ENCODE data around the gene C3orf49.

The C3orf49 gene

GRCh38 chr3:63864008-63864964 lies 45.2 kb downstream of the C3orf49 start:
- peaks cover 7% of the 10 kb centered on the region for H3K36me3 Mint-ChIP-seq
- peak overlapping the region; percentile 91 for H3K4me3 Mint-ChIP-seq
- H3K27ac Mint-ChIP-seq, result peak overlapping the region; percentile 94
- no peaks in the 10 kb centered on the region for H3K27me3 Mint-ChIP-seq
- H3K4me1 Mint-ChIP-seq (ENCODE audit: low read depth), result peaks cover 61% of the 10 kb centered on the region
- H3K9me3 Mint-ChIP-seq (ENCODE audit: low read depth), result no peaks in the 10 kb centered on the region

DNA sequence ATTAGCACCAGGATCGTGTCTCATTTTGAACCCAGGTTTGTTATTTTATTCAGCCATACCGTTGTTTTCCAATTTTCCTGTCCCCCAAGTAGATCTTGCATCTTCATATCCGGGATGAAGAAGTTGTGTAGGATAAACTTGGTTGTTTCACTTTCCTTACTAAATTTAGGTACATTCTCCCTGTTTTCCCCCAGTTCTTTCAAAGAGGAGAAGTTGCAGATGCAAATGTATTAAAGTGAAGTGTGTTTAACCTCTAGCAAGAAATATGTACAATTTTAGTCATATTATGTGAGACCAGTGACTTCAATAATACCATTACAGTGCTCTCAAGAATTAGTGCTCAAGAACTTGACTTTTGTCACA lies 45.8 kb downstream of the C3orf49 start:
- Mint-ChIP-seq H3K27ac (peak overlapping the region; percentile 94), H3K36me3 (peaks cover 7% of the 10 kb centered on the region), H3K27me3 (no peaks in the 10 kb centered on the region), H3K9me3 (ENCODE audit: low read depth) (no peaks in the 10 kb centered on the region), H3K4me3 (peak overlapping the region; percentile 91), H3K4me1 (ENCODE audit: low read depth) (peaks cover 61% of the 10 kb centered on the region)

DNA sequence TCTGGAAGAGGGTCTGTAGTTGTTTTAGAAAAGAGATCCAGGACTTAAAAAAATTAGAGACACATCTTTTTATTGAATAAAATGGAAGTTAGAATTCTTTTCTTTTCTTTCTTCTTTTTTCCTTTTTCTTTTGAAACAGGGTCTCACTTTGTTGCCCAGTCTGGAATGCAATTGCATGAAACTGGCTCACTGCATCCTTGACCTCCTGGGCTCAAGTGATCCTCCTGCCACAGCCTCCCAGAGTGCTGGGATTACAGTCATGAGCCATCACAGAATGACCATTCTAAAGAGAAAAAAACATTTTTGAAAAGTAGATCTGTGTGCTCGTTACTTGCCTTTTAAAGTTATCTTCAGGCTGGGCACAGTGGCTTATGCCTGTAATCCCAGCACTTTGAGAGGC lies 48.1 kb downstream of the C3orf49 start:
- Mint-ChIP-seq H3K4me3 (no peak overlapping the region), H3K27ac (peak overlapping the region; percentile 58), H3K27me3 (no peaks in the 10 kb centered on the region), H3K4me1 (ENCODE audit: low read depth) (peaks cover 60% of the 10 kb centered on the region), H3K36me3 (peaks cover 7% of the 10 kb centered on the region), H3K9me3 (ENCODE audit: low read depth) (no peaks in the 10 kb centered on the region)

- no peaks in the 10 kb centered on the region for H3K27me3 Mint-ChIP-seq
- peaks cover 5% of the 10 kb centered on the region for H3K36me3 Mint-ChIP-seq
- H3K4me3 Mint-ChIP-seq, result no peak overlapping the region
- peaks cover 62% of the 10 kb centered on the region for H3K4me1 Mint-ChIP-seq (ENCODE audit: low read depth)
- H3K9me3 Mint-ChIP-seq (ENCODE audit: low read depth), result no peaks in the 10 kb centered on the region
- no peak overlapping the region for H3K27ac Mint-ChIP-seq
Measured at GRCh38 chr3:63869940-63870614, 51.0 kb downstream of the C3orf49 start.

DNA sequence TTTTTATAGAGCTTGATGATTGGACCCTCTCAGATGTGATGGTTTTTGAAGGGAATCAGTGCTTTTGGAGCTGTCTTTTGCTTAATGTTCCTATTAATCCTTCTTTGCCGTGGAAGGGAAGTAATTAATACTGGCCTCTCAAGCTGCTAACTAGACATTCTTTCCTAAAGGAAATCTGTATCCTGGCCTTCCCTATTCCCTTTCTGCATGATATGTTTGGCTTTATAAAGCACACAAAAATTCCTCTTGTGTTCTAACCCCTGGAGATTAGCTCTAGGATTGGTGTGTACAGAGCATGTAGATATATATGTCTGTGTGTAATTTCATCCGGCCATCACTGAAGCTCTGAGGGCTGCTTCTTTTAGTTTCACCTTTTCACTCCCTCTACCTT lies 51.5 kb downstream of the C3orf49 start:
- no peak overlapping the region for H3K27ac Mint-ChIP-seq
- H3K4me1 Mint-ChIP-seq (ENCODE audit: low read depth), result peaks cover 63% of the 10 kb centered on the region
- H3K27me3 Mint-ChIP-seq, result no peaks in the 10 kb centered on the region
- no peak overlapping the region for H3K4me3 Mint-ChIP-seq
- H3K9me3 Mint-ChIP-seq (ENCODE audit: low read depth), result no peaks in the 10 kb centered on the region
- peaks cover 2% of the 10 kb centered on the region for H3K36me3 Mint-ChIP-seq

- Mint-ChIP-seq H3K4me3 (no peak overlapping the region), H3K36me3 (no peaks in the 10 kb centered on the region), H3K4me1 (ENCODE audit: low read depth) (peaks cover 70% of the 10 kb centered on the region), H3K27ac (no peak overlapping the region), H3K9me3 (ENCODE audit: low read depth) (no peaks in the 10 kb centered on the region), H3K27me3 (no peaks in the 10 kb centered on the region)
Measured at GRCh38 chr3:63872135-63872924, 53.2 kb downstream of the C3orf49 start.

- H3K4me1 Mint-ChIP-seq (ENCODE audit: low read depth), result peaks cover 73% of the 10 kb centered on the region
- H3K27ac Mint-ChIP-seq, result no peak overlapping the region
- H3K9me3 Mint-ChIP-seq (ENCODE audit: low read depth), result no peaks in the 10 kb centered on the region
- no peaks in the 10 kb centered on the region for H3K27me3 Mint-ChIP-seq
- no peaks in the 10 kb centered on the region for H3K36me3 Mint-ChIP-seq
- no peak overlapping the region for H3K4me3 Mint-ChIP-seq
Measured at GRCh38 chr3:63874769-63875168, 55.7 kb downstream of the C3orf49 start.

DNA sequence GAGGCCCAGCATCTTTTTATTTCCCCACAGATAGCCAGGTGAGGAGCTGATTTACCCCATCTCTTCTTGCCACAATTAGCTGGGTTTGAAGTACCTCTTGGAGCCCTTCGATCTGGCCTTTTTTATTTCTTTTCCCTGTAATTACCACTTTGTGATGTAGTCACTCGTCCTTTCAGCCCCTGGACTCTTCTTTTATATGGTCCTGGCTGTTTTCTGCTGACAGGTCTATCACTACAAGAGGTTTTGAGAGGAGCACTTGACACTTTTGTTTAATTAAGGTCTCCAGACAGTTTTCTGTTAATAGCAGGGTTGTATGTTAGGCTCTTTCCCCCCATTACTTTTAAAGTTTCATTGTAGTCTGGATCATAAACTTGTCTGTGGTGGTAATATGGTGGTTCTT lies 56.4 kb downstream of the C3orf49 start:
- Mint-ChIP-seq H3K4me1 (ENCODE audit: low read depth) (peaks cover 70% of the 10 kb centered on the region), H3K9me3 (ENCODE audit: low read depth) (no peaks in the 10 kb centered on the region), H3K36me3 (peaks cover under 1% of the 10 kb centered on the region), H3K4me3 (no peak overlapping the region), H3K27ac (peak overlapping the region; percentile 2), H3K27me3 (no peaks in the 10 kb centered on the region)

DNA sequence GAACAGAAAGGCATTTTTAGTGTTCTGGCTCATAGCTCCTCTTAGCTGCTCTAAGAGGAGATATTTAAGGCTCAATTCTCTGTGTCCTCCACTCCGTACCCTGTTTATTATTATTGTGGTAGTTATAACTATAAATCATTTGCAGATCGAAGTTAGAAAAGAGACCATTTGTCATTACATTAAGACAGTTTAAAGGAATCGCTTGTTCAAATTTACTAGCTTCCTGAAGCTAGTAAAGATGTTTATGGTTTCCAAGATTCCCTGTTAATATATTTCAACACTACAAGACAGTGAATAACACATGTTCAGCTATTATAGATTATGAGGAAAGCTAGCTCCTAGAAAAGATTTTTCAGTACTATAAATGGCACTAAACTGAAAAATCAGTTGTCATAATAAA lies 57.2 kb downstream of the C3orf49 start:
- H3K27ac Mint-ChIP-seq, result no peak overlapping the region
- peaks cover 72% of the 10 kb centered on the region for H3K4me1 Mint-ChIP-seq (ENCODE audit: low read depth)
- H3K36me3 Mint-ChIP-seq, result peaks cover 3% of the 10 kb centered on the region

DNA sequence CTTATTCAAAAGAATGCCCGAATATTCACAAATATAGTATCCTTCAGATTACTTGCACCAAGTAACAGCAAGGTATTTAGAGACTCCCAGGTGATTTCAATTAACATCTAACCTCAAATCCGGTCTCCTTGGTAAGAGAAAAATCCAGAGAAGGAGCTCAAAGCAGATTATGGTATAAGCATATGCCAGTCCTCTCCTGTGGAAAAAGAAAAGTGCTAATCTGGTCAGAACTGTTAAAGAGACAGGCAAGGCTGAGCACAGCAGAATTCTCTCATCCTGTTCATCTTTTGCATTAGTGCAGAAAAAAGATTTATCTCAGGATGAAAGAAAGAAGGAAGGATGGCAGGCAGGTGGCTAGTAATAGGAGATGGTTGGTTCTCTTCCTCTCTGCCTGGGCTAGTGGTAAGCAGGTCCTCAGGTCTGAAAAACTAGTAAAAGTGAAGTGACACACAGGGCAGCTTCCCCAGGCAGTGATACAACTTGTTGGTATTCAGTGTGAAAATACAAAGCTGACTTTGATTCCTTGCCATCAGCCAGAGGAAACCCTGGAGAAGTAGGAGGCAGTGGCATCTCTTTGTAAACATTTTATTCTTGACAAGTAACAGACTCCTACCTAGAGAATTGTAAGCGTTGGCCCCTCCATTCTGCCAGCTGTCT lies 58.8 kb downstream of the C3orf49 start:
- H3K9me3 Mint-ChIP-seq (ENCODE audit: low read depth), result no peaks in the 10 kb centered on the region
- H3K36me3 Mint-ChIP-seq, result peaks cover 3% of the 10 kb centered on the region
- H3K27ac Mint-ChIP-seq, result no peak overlapping the region
- peak overlapping the region; percentile 3 for H3K4me3 Mint-ChIP-seq
- peaks cover 61% of the 10 kb centered on the region for H3K4me1 Mint-ChIP-seq (ENCODE audit: low read depth)
- H3K27me3 Mint-ChIP-seq, result no peaks in the 10 kb centered on the region

More for the DNA sequence above, 57.2 kb downstream of the C3orf49 start:
- Mint-ChIP-seq H3K4me3 (no peak overlapping the region), H3K9me3 (ENCODE audit: low read depth) (no peaks in the 10 kb centered on the region), H3K27me3 (no peaks in the 10 kb centered on the region)

- Mint-ChIP-seq H3K27ac (peak overlapping the region; percentile 1), H3K4me1 (ENCODE audit: low read depth) (peaks cover 61% of the 10 kb centered on the region), H3K4me3 (peak overlapping the region; percentile 3), H3K36me3 (peaks cover 3% of the 10 kb centered on the region), H3K9me3 (ENCODE audit: low read depth) (no peaks in the 10 kb centered on the region), H3K27me3 (no peaks in the 10 kb centered on the region)
Measured at GRCh38 chr3:63878394-63879060, 59.4 kb downstream of the C3orf49 start.

GRCh38 chr3:63880653-63881052 lies 61.6 kb downstream of the C3orf49 start:
- Mint-ChIP-seq H3K4me1 (ENCODE audit: low read depth) (peaks cover 47% of the 10 kb centered on the region), H3K27ac (no peak overlapping the region)

DNA sequence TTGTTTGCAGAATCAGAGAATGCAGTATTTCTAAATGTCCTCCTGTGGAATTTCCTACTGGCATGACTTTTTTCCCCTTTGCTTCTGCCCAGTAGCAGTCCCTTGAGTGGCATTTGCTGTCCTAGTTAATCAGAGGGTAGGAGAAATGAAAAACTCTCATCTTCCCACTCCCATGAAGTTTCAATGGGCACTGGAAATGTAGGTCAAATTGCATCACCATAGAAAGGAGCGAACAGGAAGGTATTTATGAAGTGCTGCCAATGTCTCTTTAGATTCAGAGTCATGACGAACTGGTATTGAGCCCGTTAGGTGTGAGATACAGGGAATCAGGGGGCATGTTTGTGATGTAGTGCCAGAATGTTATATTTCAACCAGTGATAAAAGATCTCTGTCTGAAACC lies 67.8 kb downstream of the C3orf49 start:
- H3K4me1 Mint-ChIP-seq (ENCODE audit: low read depth), result peaks cover 6% of the 10 kb centered on the region
- H3K9me3 Mint-ChIP-seq (ENCODE audit: low read depth), result no peaks in the 10 kb centered on the region
- no peak overlapping the region for H3K4me3 Mint-ChIP-seq
- H3K27ac Mint-ChIP-seq, result no peak overlapping the region
- peaks cover 3% of the 10 kb centered on the region for H3K36me3 Mint-ChIP-seq
- H3K27me3 Mint-ChIP-seq, result no peaks in the 10 kb centered on the region

More at GRCh38 chr3:63880653-63881052, 61.6 kb downstream of the C3orf49 start:
- peaks cover 3% of the 10 kb centered on the region for H3K36me3 Mint-ChIP-seq
- no peak overlapping the region for H3K4me3 Mint-ChIP-seq
- no peaks in the 10 kb centered on the region for H3K9me3 Mint-ChIP-seq (ENCODE audit: low read depth)
- no peaks in the 10 kb centered on the region for H3K27me3 Mint-ChIP-seq

GRCh38 chr3:63891518-63891917 lies 72.4 kb downstream of the C3orf49 start:
- Mint-ChIP-seq H3K27ac (no peak overlapping the region), H3K4me3 (no peak overlapping the region), H3K9me3 (ENCODE audit: low read depth) (no peaks in the 10 kb centered on the region), H3K27me3 (no peaks in the 10 kb centered on the region), H3K4me1 (ENCODE audit: low read depth) (peaks cover 31% of the 10 kb centered on the region), H3K36me3 (peaks cover 3% of the 10 kb centered on the region)

Measured in activated naive CD8-positive, alpha-beta T cell (primary cell).